Activated CD8-positive, alpha-beta memory T cell treated with anti-CD3 and anti-CD28 coated beads, Interleukin-2, amount 50 U/mL, for 1 hour (primary cell): Measurements from ENCODE around the gene WDR76.
"Not testable (repeated sequence)": the region's sequence is repeated elsewhere in the genome, so short reads cannot be mapped to it uniquely, and the experiment has no call there.

Source experiments
- DNase-seq: peaks from one replicate; pipeline ENCODE4 v3.0.0-alpha.2; 2020; ENCODE audit errors: extremely low read depth

Gene WDR76

DNA sequence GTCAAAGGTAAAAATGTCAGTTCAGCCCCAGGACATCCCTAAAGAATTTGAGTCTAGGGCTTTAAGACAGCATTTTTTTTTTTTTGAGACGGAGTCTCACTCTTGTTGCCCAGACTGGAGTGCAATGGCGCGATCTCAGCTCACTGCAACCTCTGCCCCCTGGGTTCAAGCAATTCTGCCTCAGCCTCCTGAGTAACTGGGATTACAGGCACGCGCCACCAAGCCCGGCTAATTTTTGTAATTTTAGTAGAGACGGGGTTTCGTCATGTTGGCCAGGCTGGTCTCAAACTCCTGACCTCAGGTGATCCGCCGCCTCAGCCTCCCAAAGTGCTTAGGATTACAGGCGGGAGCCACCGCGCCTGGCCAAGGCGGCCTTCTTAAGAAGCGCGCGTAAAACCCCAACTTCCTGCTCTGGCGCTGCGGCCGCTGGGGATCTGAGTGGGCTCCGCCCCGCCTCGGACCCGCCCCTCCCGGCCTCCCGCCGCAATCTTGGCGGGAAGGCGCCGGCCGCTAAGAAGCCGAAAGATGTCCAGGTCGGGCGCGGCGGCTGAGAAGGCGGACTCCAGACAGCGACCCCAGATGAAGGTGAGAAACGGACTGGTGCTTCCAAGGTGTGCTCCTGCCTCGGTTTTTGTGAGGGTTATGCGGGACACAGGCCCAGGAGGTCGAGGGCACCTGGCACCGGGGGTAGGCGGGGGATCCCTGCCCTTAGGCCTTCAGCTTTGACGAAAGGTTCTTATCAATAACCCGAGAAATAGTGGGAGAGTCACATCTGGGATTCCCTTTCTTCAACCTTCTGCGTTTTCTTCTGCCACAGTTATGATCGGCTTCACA lies at the start of gene WDR76:
WDR76 (plus strand) TSS at position 495 of the 834 bp plus-strand sequence; CDS start at position 526, 31 bp downstream.
- no peak for DNase-seq

GRCh38 chr15:43777267-43777914 lies 49.4 kb upstream of the WDR76 start:
- peak; percentile 43 for DNase-seq

DNA sequence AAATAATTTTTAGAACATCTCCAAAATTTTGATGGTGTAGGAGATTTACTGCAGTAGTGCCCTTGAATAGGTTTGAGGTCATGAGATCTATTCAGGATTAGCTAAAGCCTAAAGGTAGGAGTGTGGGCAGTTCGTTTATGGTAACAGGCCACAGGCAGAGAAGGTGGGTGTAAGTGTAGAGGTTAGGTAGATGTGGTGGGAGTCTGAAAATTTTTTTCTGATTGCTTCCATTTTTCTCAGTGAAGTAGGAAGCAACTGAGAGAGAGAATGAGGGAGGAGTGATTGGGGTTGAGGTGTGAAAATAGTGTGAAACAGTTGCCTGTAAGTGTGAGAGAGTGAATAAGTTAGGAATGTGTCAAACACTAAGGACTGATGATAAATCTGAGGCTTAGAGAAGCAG lies 47.8 kb upstream of the WDR76 start:
- DNase-seq: no peak

- DNase-seq: no peak
These were observed 37.4 kb upstream of the WDR76 start for GRCh38 chr15:43789409-43789808.

DNA sequence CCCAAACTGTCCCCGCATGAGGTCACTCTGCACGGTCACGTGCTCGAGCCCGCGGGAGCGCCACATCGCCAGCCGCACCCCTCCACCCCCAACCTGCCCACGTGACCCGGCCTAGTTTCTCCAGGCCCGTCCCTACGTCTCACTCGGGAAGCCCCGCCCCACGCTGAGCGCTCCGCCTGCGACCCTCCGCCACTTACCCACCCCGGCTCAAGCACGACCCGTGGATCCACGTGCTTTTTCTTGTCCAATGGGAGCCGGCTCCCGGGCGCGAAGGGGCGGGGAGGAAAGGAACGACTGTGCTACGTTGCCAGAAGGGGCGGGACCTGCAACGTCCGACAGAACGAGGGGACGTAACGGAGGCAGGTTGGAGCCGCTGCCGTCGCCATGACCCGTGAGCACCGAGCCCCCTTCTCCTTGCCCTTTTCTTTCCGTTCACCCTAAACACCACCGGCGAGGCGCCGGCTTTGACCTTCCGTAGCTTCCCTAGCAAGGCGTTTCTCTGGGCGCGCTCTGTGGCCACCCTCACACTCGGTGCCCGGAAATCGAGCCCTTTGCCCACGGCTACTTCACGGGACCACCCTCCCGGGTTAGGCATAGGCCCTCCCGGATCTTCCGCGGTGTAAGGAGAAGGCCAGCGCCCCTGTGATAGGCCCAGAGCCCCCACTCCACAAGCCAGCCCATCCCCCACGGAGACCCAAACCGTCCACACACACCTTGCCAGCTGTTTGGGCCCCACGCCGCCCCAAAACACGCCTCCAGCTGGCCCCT lies 34.6 kb upstream of the WDR76 start, which contains the start of gene SERF2:
SERF2 (plus strand) TSS at position 328 of the 768 bp plus-strand sequence; CDS start at position 385, 57 bp downstream.
- peak; percentile 98 for DNase-seq

GRCh38 chr15:43792761-43793476 lies 33.9 kb upstream of the WDR76 start:
- DNase-seq: no peak

DNA sequence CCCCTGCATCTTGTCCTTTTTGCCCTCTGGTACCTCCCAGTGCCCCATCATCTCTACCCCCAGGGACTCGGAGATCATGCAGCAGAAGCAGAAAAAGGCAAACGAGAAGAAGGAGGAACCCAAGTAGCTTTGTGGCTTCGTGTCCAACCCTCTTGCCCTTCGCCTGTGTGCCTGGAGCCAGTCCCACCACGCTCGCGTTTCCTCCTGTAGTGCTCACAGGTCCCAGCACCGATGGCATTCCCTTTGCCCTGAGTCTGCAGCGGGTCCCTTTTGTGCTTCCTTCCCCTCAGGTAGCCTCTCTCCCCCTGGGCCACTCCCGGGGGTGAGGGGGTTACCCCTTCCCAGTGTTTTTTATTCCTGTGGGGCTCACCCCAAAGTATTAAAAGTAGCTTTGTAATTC lies 33.2 kb upstream of the WDR76 start:
- DNase-seq: no peak

DNA sequence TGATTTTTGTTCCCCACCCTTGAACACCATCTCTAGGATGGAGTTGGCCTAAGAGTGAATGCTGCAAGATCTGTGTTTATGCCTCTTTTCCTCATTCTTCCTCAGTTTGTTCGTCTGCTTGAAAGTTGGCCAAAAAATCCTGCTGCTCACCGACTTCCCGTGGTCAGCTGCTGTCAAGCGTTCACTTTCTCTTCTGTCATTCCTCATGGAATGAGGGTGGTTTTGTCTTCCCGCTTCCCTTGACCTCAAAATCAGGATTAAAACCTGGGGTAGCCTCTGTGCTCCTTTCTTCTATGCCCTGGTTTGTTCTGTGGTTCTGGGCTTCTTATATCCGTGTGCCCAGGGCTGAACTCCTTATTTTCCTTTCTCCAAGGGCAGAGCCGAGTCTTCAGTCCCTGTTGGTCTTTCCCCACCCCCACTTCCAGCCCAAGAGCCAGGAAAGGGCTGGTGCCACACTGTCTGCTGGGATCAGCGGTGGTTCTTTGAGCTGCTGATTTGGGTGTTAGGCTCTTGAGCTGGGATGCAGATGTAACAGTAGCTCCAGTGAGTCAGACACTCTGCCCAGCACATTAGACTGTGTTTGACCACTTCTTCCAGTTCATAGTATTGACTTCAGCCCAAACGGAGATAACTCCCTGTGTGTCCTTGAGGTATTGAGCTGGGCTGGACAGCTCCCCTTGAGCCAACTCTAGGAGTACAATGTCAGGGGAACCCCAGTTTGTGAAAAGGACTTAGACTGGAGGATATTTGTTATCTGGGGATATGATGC lies 32.3 kb upstream of the WDR76 start:
- DNase-seq: no peak

- no peak for DNase-seq
These were observed 31.6 kb upstream of the WDR76 start for GRCh38 chr15:43795197-43795596.

DNA sequence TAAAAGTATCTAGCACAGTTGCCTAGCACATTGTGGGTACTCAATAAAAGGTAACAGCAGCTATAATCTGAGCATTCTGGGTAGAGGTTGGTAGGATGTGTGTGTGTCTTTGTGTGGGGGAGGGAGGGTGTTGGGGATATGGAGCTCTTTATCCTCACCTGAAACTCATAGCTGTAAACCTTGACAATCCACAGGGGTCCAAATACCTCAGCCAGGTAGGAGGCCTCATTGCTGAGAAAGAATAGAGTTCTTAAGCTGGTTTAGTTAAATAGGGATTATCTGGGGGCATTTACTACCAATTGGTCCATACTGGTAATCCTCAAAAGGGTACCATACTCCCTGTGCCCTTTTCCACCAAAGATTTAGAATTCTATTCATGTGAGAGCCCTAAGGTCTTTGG lies 30.8 kb upstream of the WDR76 start:
- no peak for DNase-seq

DNA sequence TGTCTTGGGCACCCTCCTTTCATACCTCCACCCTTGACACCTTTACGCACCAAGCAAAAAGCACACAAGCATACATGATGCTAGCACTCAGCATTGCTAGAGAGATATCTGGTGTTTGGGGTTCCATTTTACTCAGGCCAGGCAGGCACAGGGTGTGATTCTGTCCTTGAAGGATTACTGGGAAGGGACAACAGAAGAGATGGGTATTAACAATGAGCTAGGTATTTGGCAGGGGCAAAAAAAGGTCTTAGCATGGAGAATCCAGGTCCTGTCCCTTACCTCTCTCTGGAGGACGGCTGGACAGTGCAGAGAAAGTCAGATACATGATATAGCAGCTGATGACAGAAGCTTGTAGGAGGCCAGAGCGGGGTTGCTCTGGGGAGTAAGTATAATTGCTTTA lies 30.2 kb upstream of the WDR76 start:
- no peak for DNase-seq

GRCh38 chr15:43799209-43799944 lies 27.4 kb upstream of the WDR76 start:
- no peak for DNase-seq

- no peak for DNase-seq
These were observed 26.9 kb upstream of the WDR76 start, which contains the start of gene SERINC4 for GRCh38 chr15:43799945-43800285. SERINC4 (minus strand) TSS chr15:43800220; CDS start chr15:43799986, 234 bp downstream.

DNA sequence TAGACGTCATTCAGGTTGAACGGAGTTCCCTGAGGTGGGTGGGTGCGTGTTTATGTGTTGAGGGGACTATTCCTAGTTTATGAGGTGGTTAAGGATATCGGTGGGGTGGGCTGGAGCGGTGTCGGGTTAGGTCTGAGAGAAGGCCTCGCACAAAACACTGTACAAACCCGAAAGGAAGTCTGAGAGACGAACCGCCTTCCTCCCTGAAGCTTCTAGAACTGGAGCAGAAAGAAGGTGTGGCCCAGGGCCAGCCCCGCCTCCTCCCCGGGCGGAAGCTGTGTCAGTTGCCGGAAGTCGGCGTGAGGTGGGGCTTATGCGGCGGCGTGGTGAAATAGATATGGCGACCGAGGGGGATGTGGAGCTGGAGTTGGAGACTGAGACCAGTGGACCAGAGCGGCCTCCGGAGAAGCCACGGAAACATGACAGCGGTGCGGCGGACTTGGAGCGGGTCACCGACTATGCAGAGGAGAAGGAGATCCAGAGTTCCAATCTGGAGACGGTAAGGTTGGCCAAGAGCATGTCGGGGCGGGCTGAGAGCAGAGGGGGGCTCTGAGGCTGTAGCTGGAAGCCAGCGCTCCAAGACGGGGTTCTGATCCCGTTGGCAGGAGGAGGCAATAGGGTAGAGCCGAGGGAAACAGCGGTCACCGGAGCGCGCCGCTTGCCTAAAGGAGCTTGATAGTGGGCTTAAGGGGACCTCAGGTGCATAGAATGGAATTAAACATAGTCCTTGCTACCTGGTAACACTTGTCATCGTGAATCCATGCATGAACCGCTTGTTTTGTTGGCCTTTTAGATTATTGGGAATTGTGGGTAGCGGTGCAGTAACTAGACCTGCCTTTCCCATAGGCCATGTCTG lies 26.3 kb upstream of the WDR76 start, which contains the start of gene HYPK:
HYPK (plus strand) TSS at position 314 of the 856 bp plus-strand sequence; CDS start at position 338, 24 bp downstream.
- peak; percentile 68 for DNase-seq

- not testable (repeated sequence) for DNase-seq
These were observed 24.1 kb upstream of the WDR76 start for GRCh38 chr15:43802676-43803075.

DNA sequence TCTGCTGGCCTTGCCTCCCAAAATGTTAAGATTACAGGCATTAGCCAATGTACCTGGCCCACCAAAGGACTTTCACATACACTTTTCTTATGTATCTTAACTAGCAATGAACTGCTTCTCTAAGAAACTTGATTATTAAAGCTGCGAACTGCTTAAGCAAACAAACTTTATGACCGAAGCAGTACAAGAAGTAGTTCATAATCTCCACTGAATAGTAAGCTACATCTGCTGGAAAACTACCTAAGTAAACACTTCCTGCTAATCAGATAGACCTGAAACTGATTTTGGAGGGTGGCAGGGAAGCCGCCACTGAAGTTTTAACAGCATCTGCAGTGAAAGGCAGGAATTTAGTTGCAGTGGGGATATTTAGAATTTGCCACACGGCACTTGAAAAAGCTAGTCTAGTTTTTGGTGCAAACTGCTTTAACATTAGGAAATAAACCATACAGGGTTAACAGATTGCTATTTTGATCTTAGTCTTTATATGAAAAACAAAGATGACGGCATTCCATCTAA lies 18.3 kb upstream of the WDR76 start:
- DNase-seq: no peak

DNA sequence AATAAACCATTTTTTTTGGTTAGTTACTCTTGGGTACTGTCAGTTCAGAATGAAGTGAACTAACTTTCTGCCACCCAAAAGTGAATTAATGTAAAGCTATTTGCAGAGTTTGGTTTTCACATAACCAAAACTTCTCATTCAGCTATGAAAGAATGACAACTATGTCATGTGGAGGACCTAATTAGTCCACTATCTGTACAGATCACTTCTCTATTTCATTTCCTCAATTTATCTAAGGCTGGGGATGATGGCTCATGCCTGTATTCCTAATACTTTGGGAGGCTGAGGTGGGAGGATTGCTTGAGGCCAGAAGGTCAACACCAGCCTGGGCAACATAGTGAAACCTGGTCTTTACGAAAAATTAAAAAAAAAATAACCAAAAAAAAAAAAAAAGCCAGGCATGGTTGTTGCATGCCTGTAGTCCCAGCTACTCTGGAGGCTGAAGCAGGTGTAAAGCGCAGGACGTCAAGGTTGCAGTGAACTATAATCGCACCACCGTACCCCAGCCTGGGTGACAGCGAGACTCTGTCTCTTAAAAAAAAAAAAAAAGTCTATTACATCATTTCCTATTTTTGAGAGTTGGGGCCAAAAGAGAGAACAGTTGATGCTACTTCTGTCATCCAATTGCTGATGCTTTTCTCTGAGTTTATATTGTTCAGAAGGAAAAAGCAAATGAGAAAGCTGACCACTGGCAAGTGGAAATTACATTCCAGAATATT lies 17.7 kb upstream of the WDR76 start:
- no peak for DNase-seq

DNA sequence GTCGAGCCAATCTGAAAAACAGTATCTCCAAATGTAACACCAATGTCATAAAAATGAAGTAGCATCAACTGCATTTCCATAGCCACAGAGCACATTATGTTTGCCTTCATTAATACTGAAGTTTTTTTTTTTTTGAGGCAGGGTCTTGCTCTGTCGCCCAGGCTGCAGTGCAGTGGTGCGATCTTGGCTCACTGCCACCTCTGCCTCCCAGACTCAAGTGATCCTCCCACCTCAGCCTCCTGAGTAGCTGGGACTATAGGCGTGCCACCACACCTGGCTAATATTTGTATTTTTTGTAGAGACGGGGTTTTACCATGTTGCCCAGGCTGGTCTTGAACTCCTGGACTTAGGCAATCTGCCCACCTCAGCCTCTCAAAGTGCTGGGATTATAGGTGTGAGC lies 11.7 kb upstream of the WDR76 start:
- DNase-seq: not testable (repeated sequence)
